Body of pancreas (tissue), 4 donors: ENCODE measurements around the gene REPIN1. TPM values are rescaled to one million over a fixed set of nuclear protein-coding genes. Genes with fewer than 3 reads are reported as not detected.

ENCODE experiments used
- ATAC-seq: fragments of 150-250 bp; one replicate; pipeline ENCODE4 v1.9.1; 2016
- DNase-seq, 4 donors: peaks; one replicate each; pipeline ENCODE4 v3.0.0-alpha.2; 2019
- H3K27ac ChIP-seq, 4 donors: fragments of 200-600 bp; sonication (generic); 1 replicate in 3 of 4; 2 replicates in 1 of 4; pipeline versions ENCODE4 v1.5.1 to v1.6.1; 2016 to 2019; ENCODE audit warnings: mild to moderate bottlenecking in 1 of 4, mixed read lengths in 1 of 4, moderate library complexity in 1 of 4
- H3K27me3 ChIP-seq, 2 donors: fragments of 200-600 bp; sonication (generic); one replicate each; pipeline ENCODE4 v1.6.0; 2016; ENCODE audit warnings: mild to moderate bottlenecking in 1 of 2
- H3K36me3 ChIP-seq, 2 donors: fragments of 200-600 bp; sonication (generic); replicated peaks in 1 of 2; 2 replicates each; pipeline ENCODE4 v1.5.1; 2016; ENCODE audit warnings: low read depth in 2 of 2; ENCODE audit not compliant: insufficient read depth in 1 of 2
- H3K4me1 ChIP-seq: fragments of 200-600 bp; sonication (generic); one replicate; pipeline ENCODE4 v1.6.0; 2016
- H3K4me3 ChIP-seq, 2 donors: fragments of 200-600 bp; sonication (generic); 1 replicate in 1 of 2; 2 replicates in 1 of 2; pipeline ENCODE4 v1.5.1; 2016 to 2019
- H3K9me3 ChIP-seq, 3 donors: fragments of 200-600 bp; sonication (generic); 1 replicate in 2 of 3; 2 replicates in 1 of 3; pipeline ENCODE4 v1.5.1; 2016
- POLR2A ChIP-seq, 3 donors: fragments of 450-650 bp; IDR thresholded peaks; one replicate each; pipeline ENCODE4 v1.6.1; 2016; ENCODE audit warnings: antibody characterized with exemption in 3 of 3, mild to moderate bottlenecking in 2 of 3
- WGBS, 2 donors: methylation state at CpG; one replicate each; pipeline ENCODE4 v1.1.5; 2017; 5-methylcytosine and 5-hydroxymethylcytosine counted together
- intact Hi-C: fragments of 100-400 bp; cut with DNase I; formaldehyde crosslinking; loops from one replicate; pipeline ENCODE4 v1.15.1; 2023
- total RNA-seq, 2 donors: library from RNA; depleted of rRNA; stranded (reverse); fragments of >200 nt; gene quantifications; one replicate each; pipeline ENCODE4 v1.1.0, GENCODE V29; 2016
- TF ChIP-seq, protein P1 (sequence below), 7 experiments: fragments of 450-650 bp in 4 of 7; fragments of 200-600 bp in 3 of 7; sonication (generic) in 3 of 7; IDR thresholded peaks; one replicate each; pipeline ENCODE4 v1.5.1; 2016 to 2019; ENCODE audit warnings: antibody characterized with exemption in 7 of 7

REPIN1 gene
- total RNA-seq, 2 donors from 2014 or later = 77.0 to 117 TPM

DNA sequence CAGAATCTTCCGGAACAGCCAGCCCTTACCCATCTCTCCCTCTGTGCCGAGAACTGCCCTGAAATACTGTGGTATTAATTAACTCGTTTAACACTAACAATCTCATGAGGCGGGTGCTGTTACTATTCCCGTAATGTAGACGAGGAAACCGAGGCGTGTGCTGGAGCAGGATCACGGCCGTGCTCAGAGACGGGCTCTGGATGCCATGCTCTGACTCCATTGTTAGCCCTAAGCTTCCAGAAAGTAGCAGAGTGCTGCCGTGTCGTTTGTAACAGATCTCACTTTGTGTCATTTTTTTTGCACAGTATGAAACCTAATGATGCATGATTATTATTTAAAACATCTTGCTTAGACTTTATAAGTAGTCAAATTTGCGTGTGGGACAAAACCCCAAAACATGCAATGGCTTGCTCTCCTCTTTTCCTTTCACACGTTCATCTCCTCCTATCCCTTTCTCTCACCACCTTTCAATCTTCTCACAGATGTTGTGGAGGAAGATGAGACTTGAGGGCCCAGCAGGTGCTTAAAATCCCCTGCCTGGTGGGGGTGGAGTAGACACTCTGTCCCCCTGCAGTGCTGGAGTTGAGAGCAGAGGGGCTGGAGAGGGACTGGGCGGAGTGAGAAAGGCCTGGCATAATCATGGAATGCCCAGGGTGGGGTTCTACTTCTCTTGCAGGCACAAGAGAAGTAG is 44.8 kb upstream of the REPIN1 start:
- WGBS, 2 donors = 5 to 10% methylated on average over 13 to 16 of the region's 16 CpGs
- intact Hi-C loops = no loop called here
- peak in 1 of 3 donors; percentile 13 for TF ChIP-seq POLR2A (IDR thresholded peaks at IDR 0.05)
- TF ChIP-seq, protein P1, sequence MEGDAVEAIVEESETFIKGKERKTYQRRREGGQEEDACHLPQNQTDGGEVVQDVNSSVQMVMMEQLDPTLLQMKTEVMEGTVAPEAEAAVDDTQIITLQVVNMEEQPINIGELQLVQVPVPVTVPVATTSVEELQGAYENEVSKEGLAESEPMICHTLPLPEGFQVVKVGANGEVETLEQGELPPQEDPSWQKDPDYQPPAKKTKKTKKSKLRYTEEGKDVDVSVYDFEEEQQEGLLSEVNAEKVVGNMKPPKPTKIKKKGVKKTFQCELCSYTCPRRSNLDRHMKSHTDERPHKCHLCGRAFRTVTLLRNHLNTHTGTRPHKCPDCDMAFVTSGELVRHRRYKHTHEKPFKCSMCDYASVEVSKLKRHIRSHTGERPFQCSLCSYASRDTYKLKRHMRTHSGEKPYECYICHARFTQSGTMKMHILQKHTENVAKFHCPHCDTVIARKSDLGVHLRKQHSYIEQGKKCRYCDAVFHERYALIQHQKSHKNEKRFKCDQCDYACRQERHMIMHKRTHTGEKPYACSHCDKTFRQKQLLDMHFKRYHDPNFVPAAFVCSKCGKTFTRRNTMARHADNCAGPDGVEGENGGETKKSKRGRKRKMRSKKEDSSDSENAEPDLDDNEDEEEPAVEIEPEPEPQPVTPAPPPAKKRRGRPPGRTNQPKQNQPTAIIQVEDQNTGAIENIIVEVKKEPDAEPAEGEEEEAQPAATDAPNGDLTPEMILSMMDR (IDR thresholded peaks at IDR 0.05) = no peak
- ATAC-seq = no peak
- Histone ChIP-seq H3K4me3 (peak overlapping the region; percentile 14 to 52), H3K27me3 (no peaks in the 10 kb centered on the region), H3K36me3 (no peaks in the 10 kb centered on the region), H3K4me1 (peaks cover 54% of the 10 kb centered on the region), H3K9me3 (no peaks in the 10 kb centered on the region), H3K27ac (peak overlapping the region; percentile 91 to 99 (median 98))
- no peak for DNase-seq

DNA sequence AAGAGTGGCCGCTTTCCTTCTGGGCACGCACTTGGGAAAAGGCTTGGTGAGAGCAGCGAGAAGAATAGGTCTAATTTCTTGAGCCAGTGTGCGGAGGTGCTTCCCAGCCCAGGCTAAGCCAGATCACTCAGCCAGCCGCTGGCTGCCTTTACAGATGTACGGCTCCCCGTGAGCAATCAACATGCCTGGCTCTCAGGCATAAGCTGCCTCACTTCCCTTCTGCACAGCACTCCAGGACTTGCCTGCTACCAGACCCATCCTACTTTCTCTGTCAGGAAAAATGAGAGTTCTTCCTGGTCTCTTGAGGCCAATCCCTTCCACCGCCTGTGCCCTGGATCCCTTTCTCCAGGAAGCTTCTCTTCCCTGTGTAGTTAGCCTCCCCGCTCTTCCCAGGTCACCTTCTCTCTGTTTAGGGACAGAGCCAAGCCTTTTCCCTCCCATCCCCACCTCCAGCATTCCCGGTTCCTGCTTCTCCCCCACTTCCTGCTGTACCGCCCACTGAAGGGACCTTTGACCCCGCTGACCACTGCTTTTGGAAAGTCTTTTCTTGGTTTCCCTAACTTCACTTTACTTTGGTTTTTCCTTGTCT is 44.2 kb upstream of the REPIN1 start:
- ATAC-seq (no peak), DNase-seq (peak in 3 of 4 donors; percentile 37 to 59 (median 53))
- H3K4me1 ChIP-seq = peaks cover 48% of the 10 kb centered on the region
- H3K36me3 ChIP-seq = no peaks in the 10 kb centered on the region
- H3K9me3 ChIP-seq = no peaks in the 10 kb centered on the region
- no peaks in the 10 kb centered on the region for H3K27me3 ChIP-seq
- TF ChIP-seq, protein P1 (IDR thresholded peaks at IDR 0.05) = no peak
- TF ChIP-seq POLR2A (IDR thresholded peaks at IDR 0.05) = peak in 2 of 3 donors; percentile 4 to 7
- intact Hi-C loops = no loop called here
- 28 to 36% methylated on average over 12 of the region's 12 CpGs for WGBS, 2 donors
- H3K27ac ChIP-seq = peak overlapping the region; percentile 91 to 99 (median 98)
- H3K4me3 ChIP-seq = no peak overlapping the region

DNA sequence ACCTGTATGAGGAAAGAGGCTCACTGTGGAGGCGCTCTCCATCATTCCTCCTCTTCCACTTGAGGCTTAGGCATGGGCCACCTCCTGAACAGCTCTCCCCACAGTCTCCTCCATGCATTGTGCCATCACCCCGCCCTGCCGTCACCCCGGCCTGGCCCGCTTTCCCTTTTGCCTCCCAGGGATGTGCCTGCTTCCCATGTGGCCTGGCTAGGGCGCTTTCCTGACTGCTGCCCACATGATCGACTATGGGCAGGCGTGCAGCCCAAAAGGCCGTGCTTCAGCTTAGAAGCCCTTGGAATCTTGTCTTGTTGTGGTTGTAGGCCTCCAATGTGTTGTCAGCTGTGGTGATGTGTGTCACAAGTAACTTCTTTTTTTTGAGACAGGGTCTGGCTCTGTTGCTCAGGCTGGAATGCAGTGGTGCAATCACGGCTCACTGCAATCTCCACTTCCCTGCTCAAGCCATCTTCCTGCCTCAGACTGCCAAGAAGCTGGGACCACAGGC is 43.5 kb upstream of the REPIN1 start:
- H3K27ac ChIP-seq = peak overlapping the region in 3 of 4 donors; percentile 91 to 99 (median 98)
- no peak for ATAC-seq

DNA sequence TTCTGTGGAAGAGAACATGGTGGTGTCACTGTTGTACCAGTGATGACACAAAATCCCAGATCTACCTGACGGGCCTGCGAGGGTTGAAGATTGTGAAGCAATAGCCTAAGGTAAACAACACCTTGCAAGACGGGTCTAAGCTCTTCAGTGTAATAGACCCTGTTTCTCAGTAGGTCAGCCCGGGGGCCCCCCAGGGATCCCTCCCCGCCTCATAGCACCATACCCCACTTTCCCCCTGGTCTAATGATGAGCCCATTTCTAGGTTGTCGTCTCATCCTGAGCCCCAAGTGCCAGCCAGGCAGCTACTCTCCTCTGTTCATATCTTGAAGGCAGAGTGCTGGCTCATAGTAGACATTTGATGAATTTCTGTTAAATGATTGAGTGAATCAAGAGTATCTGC is 42.7 kb upstream of the REPIN1 start:
- Histone ChIP-seq H3K4me3 (no peak overlapping the region), H3K27me3 (no peaks in the 10 kb centered on the region), H3K27ac (no peak overlapping the region), H3K9me3 (no peaks in the 10 kb centered on the region), H3K36me3 (no peaks in the 10 kb centered on the region), H3K4me1 (peaks cover 34% of the 10 kb centered on the region)
- ATAC-seq (no peak), DNase-seq (no peak)
- WGBS, 2 donors = 74 to 85% methylated on average over 6 of the region's 6 CpGs
- intact Hi-C loops = no loop called here
- no peak for TF ChIP-seq POLR2A (IDR thresholded peaks at IDR 0.05)
- TF ChIP-seq, protein P1 (IDR thresholded peaks at IDR 0.05) = no peak

More for the DNA sequence above, 43.5 kb upstream of the REPIN1 start:
- Histone ChIP-seq H3K4me1 (peaks cover 41% of the 10 kb centered on the region), H3K9me3 (no peaks in the 10 kb centered on the region), H3K36me3 (no peaks in the 10 kb centered on the region), H3K4me3 (no peak overlapping the region), H3K27me3 (no peaks in the 10 kb centered on the region)
- 83 to 95% methylated on average over 10 of the region's 10 CpGs for WGBS, 2 donors
- intact Hi-C loops = no loop called here
- DNase-seq = peak in 1 of 4 donors; percentile 58
- TF ChIP-seq, protein P1 (IDR thresholded peaks at IDR 0.05) = no peak
- no peak for TF ChIP-seq POLR2A (IDR thresholded peaks at IDR 0.05)
